Measurements from ENCODE around the gene OTOG. TPM values are rescaled to one million over a fixed set of nuclear protein-coding genes. Genes with fewer than 3 reads are reported as not detected.

The OTOG gene
- total RNA-seq, 1 experiment from 2014 or later, result 0.35 TPM

GRCh38 chr11:17552041-17552355, 4.9 kb downstream of the OTOG start:
- H3K23me2 ChIP-seq (ENCODE audit: insufficient read length, low read depth, low read length, poor library complexity, severe bottlenecking), result peaks cover 5% of the 10 kb centered on the region
- no peak overlapping the region for H3K27ac Mint-ChIP-seq
- WGBS (ENCODE audit: extremely low coverage, insufficient read length, low lambda C conversion rate), result no CpG with 5 or more reads among the region's 4 CpGs

More at GRCh38 chr11:17552041-17552355, 4.9 kb downstream of the OTOG start:
- no peak overlapping the region for H2BK15ac ChIP-seq (ENCODE audit: low read depth, low read length)
- no peak overlapping the region for H3K4ac ChIP-seq (ENCODE audit: low read depth, low read length)
- H4K91ac ChIP-seq (ENCODE audit: insufficient read length, low read depth, low read length), result no peak overlapping the region
- no peaks in the 10 kb centered on the region for H4K20me1 ChIP-seq (ENCODE audit: control insufficient read depth, insufficient read depth, insufficient read length)
- H3K27ac ChIP-seq (ENCODE audit: insufficient read length, low read depth, low read length), result no peak overlapping the region
- H2BK20ac ChIP-seq (ENCODE audit: low read depth, low read length, poor library complexity, severe bottlenecking), result no peak overlapping the region
- H2BK120ac ChIP-seq (ENCODE audit: low read depth, low read length, poor library complexity, severe bottlenecking), result no peak overlapping the region
- no peaks in the 10 kb centered on the region for H3K79me2 ChIP-seq (ENCODE audit: insufficient read depth, low read length)
- H3K23ac ChIP-seq (ENCODE audit: insufficient read length, low read depth, low read length), result no peak overlapping the region
- H3K4me2 ChIP-seq (ENCODE audit: insufficient read depth, insufficient read length, low read length), result no peak overlapping the region
- peaks cover 19% of the 10 kb centered on the region for H3K27me3 Mint-ChIP-seq (ENCODE audit: low read depth)
- H3K36me3 Mint-ChIP-seq (ENCODE audit: insufficient read depth in 1 of 3, low read depth in 3 of 3), result peaks cover 0 to 3% (median 0%) of the 10 kb centered on the region in 3 experiments; a peak in 1 of 7 replicates
- H3K4me3 Mint-ChIP-seq, result no peak overlapping the region
- H3K9ac ChIP-seq (ENCODE audit: extremely low read depth, insufficient read length, low read length), result no peak overlapping the region
- H3K4me1 Mint-ChIP-seq, result peaks cover 13 to 28% of the 10 kb centered on the region in 2 experiments
- H3K56ac ChIP-seq (ENCODE audit: insufficient read length, low read depth, low read length), result no peak overlapping the region
- no peak overlapping the region for H3K14ac ChIP-seq (ENCODE audit: insufficient read depth, low read length)
- H3K9me3 Mint-ChIP-seq, result no peaks in the 10 kb centered on the region; a peak in 1 of 5 replicates
- TF ChIP-seq CTCF (conservative IDR thresholded peaks at IDR 0.05), result no peak
- H3K79me1 ChIP-seq (ENCODE audit: insufficient read depth, low read depth, low read length, poor library complexity, severe bottlenecking), result no peaks in the 10 kb centered on the region
- H2BK12ac ChIP-seq (ENCODE audit: insufficient read length, low read depth, low read length), result no peak overlapping the region
- H3T11ph ChIP-seq (ENCODE audit: low read length), result no peak overlapping the region
- H3K27me3 ChIP-seq (ENCODE audit: insufficient read depth, low read length), result no peaks in the 10 kb centered on the region
- no peak overlapping the region for H2BK5ac ChIP-seq (ENCODE audit: insufficient read length, low read length)
- H2AK5ac ChIP-seq (ENCODE audit: insufficient read length, low read length), result no peak overlapping the region
- H3K18ac ChIP-seq (ENCODE audit: insufficient read length, low read depth, low read length), result no peak overlapping the region
- H3K9me3 ChIP-seq (ENCODE audit: control insufficient read depth, low read depth, low read length), result no peaks in the 10 kb centered on the region
- no peak for DNase-seq
- no peak overlapping the region for H4K8ac ChIP-seq (replicated peaks; ENCODE audit: insufficient read length, low read depth, low read length)
- H2AFZ ChIP-seq (ENCODE audit: low read length), result no peak overlapping the region
- H4K5ac ChIP-seq (ENCODE audit: insufficient read length, low read depth, low read length), result no peak overlapping the region
- no peaks in the 10 kb centered on the region for H3K4me1 ChIP-seq (ENCODE audit: insufficient read depth, low read length)
